Fibroblast of lung (primary cell): Measurements from ENCODE around the gene ELOA.

ENCODE experiments used
- CTCF ChIP-seq, 2 donors: IDR thresholded peaks in 1 of 2; conservative IDR thresholded peaks in 1 of 2; 1 replicate in 1 of 2; 2 replicates in 1 of 2; pipeline ENCODE4 v1.5.1; 2011 to 2012; ENCODE audit warnings: low read length in 2 of 2, control low read depth in 1 of 2, inconsistent platforms in 1 of 2, low read depth in 1 of 2, mild to moderate bottlenecking in 1 of 2
- EZH2 ChIP-seq: IDR thresholded peaks from 2 replicates; pipeline ENCODE4 v1.5.1; 2012; ENCODE audit warnings: low read length, control low read depth, mild to moderate bottlenecking; ENCODE audit errors: missing control alignments

DNA sequence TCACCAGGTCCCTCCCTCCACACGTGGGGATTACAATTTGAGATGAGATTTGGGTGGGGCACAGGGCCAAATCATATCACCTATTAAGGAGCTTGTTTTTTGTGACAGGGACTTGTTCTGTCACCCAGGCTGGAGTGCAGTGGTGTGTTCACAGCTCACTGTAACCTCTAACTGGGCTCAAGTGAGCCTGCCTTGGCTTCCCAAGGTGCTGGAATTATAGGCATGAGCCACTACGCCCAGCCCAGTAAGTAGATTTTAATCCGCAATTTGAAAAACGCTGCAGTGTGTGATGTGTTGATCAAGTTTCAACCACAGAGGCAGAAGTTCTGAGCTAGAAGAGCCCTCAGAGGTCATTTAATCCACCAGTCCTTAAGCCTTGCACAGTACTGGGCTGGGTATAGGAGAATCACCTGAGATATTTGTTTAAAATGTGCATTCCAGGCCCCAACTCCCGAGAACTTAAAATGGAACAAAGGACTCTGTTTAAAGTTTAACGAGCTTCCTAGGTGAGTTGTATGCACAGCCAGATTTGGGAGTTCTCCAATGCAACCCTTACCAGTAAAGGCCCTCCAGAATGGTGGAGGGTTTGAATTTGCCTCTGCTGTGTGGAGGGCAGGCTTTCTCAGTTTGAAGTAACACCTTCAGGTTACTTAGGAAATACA is 38.3 kb upstream of the ELOA start:
- TF ChIP-seq CTCF (conservative IDR thresholded peaks at IDR 0.05 in 1 of 2, IDR thresholded peaks at IDR 0.05 in 1 of 2; ENCODE audit: low read depth in 1 of 2, low read length in 2 of 2), result no peak
- no peak for TF ChIP-seq EZH2
